Midbrain (tissue), 1 donor: Measurements from ENCODE around the gene ORM2.
"Not testable (repeated sequence)": the region's sequence is repeated elsewhere in the genome, so short reads cannot be mapped to it uniquely, and the experiment has no call there.

Source experiments
- DNase-seq: peaks from one replicate; lab custom pipeline; 2025; lab: John Stamatoyannopoulos, UW

ORM2 gene

DNA sequence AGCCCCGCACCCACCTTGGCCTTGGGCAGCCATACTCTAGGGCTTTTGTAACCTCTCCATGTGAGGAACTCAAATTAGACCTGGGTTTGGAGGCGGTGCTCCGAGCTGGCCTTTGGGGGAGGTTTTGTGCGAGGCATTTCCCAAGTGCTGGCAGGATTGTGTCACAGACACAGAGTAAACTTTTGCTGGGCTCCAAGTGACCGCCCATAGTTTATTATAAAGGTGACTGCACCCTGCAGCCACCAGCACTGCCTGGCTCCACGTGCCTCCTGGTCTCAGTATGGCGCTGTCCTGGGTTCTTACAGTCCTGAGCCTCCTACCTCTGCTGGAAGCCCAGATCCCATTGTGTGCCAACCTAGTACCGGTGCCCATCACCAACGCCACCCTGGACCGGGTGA, at the start of gene ORM2:
TSS of gene ORM2 (plus strand) at position 245 of the 398 bp plus-strand sequence. CDS start at position 281, 36 bp downstream.
- not testable (repeated sequence) for DNase-seq

DNA sequence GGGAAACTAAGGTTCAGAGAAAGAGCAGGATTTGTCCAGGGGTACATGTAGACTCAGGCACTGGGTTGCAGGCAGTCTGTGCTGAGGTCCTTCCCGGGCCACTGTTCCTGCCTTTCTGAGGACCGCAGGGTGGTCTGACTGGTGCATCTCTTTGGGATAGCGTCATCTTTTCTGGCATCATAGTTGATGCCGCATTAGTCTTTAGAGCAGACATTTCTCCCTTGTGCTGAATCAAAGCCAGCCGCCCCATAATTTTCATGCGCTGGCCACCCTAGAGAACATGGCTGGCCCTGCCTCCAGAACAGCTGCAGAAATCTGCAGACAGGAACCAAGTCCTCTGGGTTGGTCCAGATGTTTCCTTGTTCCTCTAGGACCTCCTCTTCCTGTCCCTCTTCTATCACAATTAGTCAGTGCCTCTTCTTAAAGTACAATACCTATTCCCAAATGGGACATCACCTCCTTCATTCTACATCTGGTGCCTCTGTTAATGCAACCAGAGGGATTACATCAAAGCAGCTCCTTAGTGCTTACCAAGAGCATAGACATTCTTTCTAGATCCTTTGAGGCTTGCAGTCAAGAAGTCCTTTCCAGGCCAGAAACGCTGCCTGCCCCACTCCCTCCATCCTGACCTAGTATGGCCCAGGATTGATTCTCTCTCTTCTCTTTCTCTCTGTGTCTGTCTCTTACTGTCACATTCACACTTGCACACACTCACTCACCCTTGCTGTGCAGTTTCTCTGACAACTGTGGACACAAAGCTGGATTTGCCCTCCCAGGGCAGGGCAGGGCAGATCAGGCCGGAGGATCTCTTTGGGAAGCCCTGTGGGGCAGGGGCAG, 48.8 kb upstream of the ORM2 start:
- DNase-seq, result no peak

DNA sequence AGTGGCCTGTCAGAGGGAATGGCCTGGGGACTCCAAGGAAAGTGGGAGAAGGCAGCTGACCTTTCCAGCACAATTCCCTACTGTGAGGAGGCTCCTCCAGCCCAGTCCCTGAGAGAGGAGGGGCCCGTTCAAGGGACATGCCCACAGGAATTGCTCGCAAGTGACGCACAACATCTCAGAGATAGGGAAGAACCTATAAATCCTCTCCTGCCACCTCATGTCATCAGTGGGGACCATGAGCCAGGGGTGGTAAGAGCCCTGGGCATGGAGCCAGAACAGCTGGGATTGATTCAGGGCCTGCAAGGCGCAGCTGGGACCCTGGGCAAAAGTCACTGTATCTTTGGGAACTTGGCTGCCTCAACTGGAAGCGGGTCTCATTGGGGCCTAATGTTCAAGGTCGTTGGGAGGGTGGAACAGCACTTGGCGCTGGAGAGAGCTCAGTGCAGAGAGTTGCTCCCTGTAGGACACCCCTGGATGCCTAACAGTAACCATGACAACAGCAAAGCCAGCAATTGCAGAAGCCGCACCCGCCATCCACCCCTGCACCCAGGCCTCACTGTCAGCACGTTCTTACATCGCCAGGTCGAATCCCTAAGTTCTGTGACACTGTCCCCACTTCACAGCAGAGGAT, 48.1 kb upstream of the ORM2 start:
- DNase-seq, result no peak

DNA sequence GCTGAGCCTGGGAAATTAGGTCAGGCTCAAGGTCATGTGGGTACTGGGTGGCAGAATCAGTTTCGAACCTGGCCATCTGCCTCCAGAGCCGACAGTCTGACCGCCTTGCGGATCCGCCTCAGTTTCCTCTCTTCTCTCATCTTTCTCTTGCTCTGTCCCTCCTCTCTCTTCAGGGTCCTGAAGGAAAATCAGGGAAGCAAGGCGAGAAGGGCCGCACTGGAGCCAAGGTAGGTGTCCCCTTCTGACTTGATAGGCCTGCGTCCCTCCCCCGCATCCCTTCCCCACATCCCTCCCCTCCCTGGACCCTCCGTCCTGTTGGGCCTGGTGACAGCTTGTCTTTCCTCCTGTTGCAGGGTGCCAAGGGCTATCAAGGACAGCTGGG, 47.6 kb upstream of the ORM2 start:
- DNase-seq, result no peak

DNA sequence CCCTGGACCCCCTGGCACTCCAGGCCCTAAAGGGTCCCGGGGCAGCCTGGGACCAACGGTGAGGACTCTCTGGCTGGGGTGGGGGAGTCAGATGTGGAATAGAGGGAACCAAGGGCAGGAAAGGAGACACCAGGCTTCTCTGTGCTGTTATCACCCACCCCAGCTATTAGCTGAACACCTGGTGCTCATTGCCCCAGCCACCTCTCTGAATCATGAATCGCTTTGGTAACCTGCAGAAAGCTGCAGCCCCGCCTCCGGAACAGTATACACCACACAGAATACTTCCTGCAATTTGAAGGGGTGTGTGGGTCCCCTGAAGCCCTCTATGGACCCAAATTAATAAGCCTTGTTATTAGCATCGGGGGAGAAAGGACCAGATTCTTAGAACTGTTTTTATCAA, 47.2 kb upstream of the ORM2 start:
- DNase-seq, result no peak

DNA sequence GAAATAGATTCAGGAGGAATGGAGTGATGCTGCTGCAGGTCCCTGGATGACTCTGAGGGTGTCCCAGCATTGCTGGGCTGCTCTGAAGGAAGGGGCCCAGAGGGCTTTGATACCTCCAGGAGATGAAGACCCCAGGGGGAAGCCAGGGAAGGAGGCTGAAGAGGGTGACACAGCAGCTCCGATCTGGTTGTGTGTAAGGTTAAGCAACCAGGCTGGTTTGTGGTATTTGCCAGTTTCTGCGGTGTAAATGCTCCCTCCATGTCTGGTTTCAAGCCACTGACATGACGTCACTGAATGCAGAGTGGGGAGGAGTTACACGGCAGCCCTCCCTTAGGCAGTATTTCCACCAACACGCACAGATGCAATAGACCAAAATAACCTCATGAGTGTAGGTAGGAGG, 46.7 kb upstream of the ORM2 start:
- no peak for DNase-seq

DNA sequence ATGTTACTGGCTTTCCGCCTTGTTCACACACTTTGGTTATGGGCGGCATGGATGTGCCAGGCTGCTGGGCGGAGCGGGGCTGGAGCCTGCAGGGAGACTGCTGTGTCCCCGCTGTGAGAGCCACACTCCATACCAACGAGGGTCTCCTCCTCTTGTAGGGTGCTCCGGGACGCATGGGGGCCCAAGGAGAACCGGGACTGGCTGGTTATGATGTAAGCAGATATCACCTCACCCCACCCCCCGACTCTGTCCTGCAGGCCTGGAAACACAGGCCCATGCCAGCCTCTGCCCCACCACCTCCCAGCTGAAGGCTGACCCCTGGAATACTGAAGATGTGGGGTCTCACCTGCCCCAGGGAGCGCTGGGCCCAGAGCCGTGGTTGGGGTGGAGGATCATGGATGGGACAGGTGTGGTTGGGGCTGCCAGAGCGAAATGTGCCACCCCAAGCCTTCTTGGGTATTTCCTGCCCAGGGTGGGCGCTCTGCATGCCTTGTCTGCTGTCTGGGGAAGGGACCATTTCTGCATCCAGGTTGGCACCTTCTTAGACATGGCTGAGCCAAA, 46.0 kb upstream of the ORM2 start:
- no peak for DNase-seq

DNA sequence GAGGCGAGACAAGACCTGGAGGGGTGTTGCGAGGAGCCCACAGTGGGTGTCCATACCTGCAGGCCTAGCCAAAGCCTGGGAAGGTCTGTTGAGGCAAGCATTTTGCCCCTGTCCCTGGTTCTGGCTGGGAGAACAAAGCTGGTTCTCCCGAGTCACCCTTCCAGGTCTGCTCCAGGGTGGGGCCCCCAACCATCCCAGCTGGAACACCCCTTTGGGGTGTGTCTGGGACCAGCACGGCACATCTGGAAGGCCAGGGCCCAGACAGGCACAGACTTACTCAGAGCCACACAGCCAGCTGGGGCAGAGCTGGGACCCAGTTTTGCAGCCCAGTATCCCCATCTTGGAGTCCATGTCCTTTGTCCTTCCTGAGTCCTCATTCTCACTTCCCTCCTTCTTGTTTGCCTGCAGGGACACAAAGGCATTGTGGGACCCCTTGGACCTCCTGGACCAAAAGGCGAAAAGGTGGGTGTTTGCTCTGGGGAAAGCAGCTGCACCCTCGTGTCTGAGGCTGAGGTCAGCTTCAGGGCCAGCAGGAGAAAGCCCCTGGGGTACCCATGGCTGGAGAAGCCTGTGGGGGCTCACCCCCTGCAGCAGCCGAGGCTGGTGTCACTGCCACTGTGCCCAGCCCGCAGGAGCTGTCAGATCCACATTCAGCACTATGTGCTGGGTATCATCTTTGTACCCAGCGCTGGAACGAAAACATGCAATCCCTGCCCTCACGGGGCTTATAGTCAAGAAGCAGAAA, 45.2 kb upstream of the ORM2 start:
- DNase-seq, result no peak

DNA sequence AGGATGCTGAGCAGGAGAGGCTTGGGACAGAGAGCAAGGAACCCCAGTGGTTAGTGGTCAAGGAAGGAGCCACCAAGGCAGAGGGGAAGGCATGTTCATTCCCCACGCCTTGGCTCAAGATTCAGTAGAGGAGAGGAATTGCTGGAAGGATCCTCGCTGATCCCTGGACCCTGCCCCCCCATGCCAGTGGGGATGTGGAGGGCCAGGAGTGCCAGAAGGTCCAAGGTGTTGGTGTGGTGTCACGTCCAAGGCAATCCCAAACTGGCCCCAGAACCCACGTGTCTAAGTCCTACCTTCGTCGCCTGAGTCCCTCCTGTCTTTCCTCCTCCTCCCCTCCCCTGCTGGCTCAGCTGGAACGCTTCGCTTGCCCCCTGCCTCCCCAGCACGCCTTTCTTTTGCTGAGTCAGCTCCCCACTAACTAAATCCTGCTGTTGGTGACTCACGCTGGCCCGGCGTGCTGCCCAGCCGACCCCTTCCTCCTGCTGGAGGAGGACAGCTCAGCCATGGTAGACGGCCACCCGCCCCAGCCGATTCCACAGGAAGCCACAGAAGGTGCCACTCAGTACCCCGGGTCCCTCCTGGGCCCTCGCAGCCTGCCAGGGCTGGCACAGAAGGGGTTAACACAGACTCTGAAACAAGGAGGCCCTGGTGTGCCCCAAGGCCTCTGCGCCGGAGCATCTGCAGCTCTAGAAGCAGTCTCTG, 44.4 kb upstream of the ORM2 start:
- no peak for DNase-seq

DNA sequence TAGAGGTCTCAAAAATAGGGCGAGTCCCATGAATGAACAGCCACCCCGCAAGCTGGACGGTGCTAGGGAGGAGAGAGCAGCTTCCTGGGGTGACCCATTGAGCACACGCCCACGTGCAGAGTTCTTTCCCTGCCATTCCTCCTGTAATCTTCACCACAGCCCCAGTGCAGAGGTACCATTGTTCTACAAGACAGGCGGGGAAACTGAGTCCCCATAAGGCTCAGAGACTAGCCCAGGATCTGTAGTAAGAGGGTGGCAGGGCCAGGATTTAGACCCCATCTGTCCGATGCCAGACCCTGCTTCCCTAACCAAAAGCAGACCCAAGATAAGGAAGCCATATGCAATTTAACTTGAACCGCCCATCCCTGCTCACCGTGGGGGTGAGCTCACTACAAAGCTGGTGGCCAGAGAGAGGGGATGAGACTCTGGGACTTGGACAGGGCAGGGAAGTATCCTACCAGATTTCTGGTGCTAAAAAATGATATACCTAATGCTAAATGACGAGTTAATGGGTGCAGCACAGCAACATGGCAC, 43.5 kb upstream of the ORM2 start:
- DNase-seq, result no peak

DNA sequence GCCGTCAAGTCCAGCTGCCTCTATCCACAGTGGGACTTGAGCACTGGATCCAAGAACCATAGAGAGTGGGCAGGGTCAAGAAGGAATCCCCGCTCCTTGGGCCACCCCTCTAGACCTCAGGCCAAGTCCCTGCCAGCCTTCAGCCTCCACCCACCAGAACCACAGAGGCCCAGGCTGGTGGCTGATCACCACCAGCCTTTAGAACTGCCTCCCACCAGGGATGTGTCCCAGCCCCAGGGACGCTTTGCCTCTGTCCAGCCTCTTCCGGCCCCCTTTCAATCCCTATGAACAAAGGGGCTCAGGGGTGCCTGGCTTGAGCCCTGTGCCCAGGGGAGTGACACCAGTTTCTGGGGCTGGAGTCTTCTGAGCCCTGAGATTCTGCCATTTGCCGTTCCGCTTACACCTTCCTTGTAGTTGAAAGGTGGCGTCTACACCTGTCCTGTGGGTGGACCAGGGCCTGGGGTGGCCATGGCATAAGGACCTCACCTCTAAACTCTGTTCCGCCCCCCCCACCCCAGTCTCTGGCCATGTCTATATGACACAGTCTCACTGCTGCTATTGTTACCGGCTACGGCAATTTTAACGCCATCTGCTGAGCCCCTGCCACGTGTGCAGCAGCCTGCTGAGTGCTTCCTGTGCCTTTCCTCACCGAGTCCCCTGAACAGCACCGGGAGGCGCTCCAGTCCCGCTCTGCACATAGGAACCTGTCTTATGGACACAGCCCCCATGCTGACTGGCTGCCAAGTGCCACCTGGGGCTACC, 42.5 kb upstream of the ORM2 start:
- no peak for DNase-seq

DNA sequence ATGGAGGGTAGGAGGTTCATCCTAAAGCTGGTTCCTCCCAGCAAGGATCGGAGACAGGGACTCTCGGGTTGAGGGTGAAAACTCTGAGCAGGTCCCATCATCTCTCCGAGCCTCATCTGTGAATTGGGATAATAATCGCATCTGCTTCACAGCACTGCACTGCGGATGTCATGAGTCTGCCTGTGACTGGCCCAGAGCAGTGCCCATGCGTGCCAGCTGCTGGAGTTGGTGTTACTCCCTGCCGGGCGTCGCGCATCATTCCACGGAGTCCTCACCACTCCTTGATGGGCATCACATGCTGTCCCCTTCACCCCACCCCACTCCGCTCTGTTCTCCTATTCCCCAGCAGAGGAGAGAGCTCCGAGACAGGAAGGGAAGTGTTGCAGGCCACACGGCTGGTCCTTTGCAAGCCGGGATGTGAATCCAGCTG, 41.9 kb upstream of the ORM2 start:
- no peak for DNase-seq

DNA sequence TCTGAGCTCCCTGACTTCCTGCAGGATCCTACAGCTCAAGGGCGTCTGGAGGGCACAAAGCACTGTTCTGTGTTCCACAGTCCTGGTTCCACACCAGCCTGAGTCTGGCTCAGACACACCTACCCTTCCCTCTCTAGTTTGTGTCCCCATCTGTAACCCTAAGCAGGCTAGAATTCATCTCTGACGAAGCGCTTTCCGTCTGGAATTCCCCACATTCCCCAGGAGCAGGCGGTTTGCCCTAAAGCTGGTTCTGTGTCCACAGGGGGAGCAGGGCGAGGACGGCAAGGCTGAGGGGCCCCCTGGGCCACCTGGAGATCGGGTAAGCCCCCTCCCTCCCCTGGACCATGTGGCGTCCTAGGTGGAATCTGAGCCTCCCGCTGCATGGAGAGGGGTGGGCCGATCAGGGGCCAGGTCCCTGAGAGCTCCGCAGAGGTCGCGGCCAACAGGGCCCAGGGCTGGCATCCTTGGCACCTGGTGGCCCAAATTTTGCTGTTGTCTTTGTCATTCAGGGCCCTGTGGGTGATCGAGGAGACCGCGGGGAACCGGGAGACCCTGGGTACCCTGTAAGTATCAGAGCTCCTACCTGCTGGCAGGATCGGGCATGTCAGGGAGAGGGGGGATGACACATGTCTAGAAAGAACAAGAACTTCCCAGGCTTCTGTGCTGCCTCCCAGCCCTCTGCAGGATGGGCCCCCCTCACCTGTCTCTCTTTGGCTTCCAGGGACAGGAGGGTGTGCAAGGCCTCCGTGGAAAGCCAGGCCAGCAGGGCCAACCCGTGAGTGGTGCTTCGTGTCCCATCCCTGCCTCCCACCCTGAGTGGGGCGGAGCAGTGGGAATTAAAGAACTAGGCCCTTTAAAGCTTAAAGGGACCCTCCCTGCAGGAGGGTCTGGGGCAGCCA, 41.2 kb upstream of the ORM2 start:
- DNase-seq, result no peak

DNA sequence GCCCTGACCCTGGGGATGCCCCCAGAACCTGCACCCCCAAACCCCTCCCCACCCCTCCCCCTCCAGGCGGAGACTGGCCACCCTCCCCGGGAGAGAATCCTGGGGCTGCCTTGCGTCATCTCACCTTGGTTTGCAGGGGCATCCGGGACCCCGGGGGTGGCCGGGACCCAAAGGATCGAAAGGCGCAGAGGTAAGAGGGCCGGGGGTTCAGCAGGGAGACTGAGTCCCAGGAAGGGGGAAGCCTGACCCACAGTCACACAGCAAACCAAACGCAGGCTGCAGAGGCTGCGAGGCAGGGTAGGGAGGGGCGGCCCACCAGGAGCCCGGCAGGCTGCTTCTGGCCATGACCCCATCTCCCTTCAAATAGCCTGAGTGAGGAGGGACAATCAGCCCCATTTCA, 40.6 kb upstream of the ORM2 start:
- DNase-seq, result no peak

DNA sequence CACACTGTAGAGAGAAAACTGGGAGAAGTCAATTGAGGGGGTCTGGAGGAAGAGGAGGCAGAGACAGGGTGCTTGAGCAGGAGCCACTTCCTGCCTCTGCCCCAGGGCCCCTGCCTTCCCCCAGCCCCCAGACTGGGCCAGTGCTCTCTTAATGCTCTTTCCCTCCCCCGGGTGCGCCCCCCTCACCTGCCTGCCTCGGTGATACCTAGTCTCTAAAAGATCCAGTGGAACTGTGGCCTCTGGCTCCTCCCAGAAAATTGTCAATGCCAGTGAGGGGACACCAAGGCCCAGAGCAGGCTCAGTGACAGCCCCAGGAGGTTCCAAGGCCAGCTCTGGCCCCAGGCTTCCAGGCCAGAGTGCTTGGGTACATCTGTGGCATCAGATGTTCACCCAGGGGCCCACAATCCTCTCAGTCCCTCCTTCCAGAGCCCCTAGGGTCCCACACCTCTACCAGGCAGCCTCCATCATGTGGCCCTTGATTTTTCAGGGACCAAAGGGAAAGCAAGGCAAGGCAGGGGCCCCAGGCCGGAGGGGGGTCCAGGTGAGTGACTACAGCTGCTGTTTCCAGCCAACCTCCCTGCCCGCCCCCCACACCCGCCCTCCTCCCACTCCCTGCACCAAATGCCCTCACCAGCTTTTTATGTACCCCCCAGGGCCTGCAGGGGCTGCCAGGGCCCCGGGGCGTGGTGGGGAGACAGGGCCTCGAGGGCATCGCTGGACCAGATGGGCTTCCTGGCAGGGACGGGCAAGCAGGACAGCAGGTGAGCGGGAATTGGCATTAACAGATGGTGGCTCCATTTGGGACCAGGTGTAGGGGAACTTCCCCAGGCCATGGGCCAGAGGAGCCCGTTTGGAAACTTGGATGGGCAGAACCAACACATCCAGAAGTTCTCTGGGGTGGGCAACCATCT, 39.8 kb upstream of the ORM2 start:
- DNase-seq, result no peak

DNA sequence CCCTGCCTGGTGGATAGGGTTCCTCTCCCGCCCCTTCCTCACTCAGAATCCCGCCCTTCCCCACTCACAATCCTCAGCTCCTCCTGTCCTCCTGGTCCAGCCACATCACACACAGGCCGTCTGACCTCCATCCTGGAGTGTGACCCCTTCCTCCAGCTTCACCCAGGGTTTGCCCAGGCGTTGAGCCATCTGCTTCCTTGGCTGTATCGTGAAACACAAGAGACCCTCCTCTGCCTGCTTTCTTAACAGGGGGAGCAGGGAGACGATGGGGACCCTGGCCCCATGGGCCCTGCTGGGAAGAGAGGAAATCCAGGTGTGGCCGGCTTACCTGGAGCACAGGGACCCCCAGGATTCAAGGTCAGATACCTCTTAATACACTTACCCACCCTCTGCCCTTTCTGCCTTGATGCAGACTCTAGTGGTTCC, 39.1 kb upstream of the ORM2 start:
- DNase-seq, result no peak

DNA sequence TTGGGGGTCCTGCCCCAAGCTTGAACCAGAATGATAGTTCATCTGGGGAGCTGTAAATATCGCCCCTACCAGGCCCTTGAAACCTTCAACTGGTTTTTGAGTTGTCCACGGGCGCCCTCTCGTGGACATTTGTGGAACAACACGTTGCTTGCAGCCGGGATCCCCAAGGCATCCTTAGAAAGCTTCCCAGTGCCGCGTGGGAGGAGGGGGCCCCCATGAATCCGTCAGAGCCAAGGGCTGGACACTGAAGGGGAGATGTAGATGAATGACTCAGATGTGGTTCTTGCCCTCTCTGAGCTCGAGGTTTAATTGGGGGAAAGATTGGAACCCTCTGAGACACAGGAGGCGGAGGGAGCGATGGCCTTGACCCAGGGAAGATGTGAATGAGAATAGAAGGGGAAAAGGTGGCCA, 38.6 kb upstream of the ORM2 start:
- DNase-seq, result peak; percentile 67

DNA sequence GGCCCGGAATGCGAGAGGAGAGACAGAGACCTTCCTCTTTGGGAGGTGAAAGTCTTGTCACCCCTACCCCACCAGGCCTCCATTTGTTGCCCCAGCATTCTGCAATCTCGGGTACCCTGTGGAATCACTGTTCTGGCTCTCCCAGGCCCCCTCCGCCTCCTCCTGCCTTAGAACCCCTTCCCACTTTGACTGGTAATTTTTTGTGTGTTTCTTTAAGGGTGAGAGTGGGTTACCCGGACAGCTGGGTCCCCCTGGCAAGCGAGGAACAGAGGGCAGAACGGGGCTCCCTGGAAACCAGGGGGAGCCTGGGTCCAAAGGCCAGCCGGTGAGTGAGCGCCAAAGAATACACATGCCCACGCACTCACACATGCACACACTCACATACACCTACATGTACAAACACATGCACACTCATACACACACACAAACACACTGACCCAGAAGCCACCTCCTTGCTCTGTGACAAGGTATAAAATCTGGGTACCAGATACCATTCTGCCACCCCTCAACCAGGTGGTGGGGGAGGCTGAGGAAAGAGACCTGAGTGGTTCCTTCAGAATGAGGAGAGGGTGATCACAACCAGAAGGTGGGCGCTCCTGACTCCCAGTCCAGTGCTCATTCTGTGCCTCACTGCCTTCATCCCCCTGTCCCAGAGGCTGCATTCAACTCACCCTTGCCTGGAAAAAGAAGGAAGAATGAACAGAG, 37.6 kb upstream of the ORM2 start:
- no peak for DNase-seq
